Measurements from ENCODE around the gene PRKCSH. TPM values are rescaled to one million over a fixed set of nuclear protein-coding genes. Genes with fewer than 3 reads are reported as not detected.

PRKCSH gene
- total and polyA plus RNA-seq, 2 donors (not counting 1 experiment from before 2014, with no cell fraction given), result 259 to 402 TPM

DNA sequence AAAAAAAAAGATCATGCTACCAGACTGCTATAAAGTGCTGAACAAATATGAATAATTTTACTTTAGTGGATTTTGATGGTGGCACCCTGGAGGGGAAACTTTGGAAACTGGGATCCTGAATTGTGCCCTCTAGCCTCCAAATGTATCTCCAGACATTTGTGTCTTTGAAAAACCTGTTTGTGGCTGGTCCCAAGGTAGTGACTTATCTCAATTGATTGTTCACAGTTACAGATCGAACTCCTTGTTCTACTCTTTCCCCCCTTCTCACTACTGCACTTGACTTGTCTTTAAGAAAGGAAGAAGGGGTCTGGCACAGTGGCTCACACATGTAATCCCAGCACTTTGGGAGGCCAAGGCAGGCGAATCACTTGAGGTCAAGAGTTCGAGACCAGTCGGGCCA, 26.8 kb upstream of the PRKCSH start:
- ATAC-seq (ENCODE audit: low read depth) (no peak), DNase-seq (no peak)
- Mint-ChIP-seq H3K27me3 (peaks cover 13% of the 10 kb centered on the region), H3K9me3 (ENCODE audit: insufficient read depth) (no peaks in the 10 kb centered on the region), H3K4me1 (peaks cover 3% of the 10 kb centered on the region), H3K4me3 (no peak overlapping the region), H3K27ac (no peak overlapping the region)
- peaks cover 0 to 26% (median 5%) of the 10 kb centered on the region in 4 experiments for H3K27me3 ChIP-seq (replicated peaks in 1 of 4; ENCODE audit: control extremely low read depth in 1 of 4, control insufficient read depth in 3 of 4, insufficient read depth in 4 of 4, low read length in 3 of 4)
- peaks cover 5 to 7% of the 10 kb centered on the region in 2 donors for H3K4me1 ChIP-seq (ENCODE audit: control insufficient read depth in 2 of 2, insufficient read depth in 2 of 2, low read length in 2 of 2)
- no peaks in the 10 kb centered on the region for H3K36me3 ChIP-seq (replicated peaks in 1 of 2; ENCODE audit: control extremely low read depth in 1 of 2, control insufficient read depth in 1 of 2, extremely low read depth in 1 of 2, insufficient read depth in 2 of 2, low read length in 1 of 2)
- H3K9ac ChIP-seq (ENCODE audit: low read length), result no peak overlapping the region
- H4K20me1 ChIP-seq (ENCODE audit: control insufficient read depth, insufficient read depth, low read length, poor library complexity, severe bottlenecking), result no peaks in the 10 kb centered on the region
- no peak overlapping the region for H2AFZ ChIP-seq (ENCODE audit: insufficient read depth, low read depth, low read length, poor library complexity, severe bottlenecking)
- CTCF ChIA-PET, result no interaction called here
- H3K27ac ChIP-seq (ENCODE audit: low read length in 2 of 2), result no peak overlapping the region
- H3K9me3 ChIP-seq (ENCODE audit: control extremely low read depth in 1 of 3, control insufficient read depth in 2 of 3, insufficient read depth in 1 of 3, low read length in 2 of 3), result no peaks in the 10 kb centered on the region
- no peak for TF ChIP-seq EZH2 (IDR thresholded peaks at IDR 0.05; ENCODE audit: borderline replicate concordance, insufficient read depth, low read depth, low read length, poor library complexity, severe bottlenecking)
- TF ChIP-seq, protein P1, sequence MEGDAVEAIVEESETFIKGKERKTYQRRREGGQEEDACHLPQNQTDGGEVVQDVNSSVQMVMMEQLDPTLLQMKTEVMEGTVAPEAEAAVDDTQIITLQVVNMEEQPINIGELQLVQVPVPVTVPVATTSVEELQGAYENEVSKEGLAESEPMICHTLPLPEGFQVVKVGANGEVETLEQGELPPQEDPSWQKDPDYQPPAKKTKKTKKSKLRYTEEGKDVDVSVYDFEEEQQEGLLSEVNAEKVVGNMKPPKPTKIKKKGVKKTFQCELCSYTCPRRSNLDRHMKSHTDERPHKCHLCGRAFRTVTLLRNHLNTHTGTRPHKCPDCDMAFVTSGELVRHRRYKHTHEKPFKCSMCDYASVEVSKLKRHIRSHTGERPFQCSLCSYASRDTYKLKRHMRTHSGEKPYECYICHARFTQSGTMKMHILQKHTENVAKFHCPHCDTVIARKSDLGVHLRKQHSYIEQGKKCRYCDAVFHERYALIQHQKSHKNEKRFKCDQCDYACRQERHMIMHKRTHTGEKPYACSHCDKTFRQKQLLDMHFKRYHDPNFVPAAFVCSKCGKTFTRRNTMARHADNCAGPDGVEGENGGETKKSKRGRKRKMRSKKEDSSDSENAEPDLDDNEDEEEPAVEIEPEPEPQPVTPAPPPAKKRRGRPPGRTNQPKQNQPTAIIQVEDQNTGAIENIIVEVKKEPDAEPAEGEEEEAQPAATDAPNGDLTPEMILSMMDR (IDR thresholded peaks at IDR 0.05), result no peak
- no peak overlapping the region for H3K4me2 ChIP-seq (replicated peaks; ENCODE audit: low read depth, low read length, poor library complexity, severe bottlenecking)
- 91% methylated on average over 3 of the region's 4 CpGs for WGBS (ENCODE audit: insufficient coverage)
- POLR2A ChIA-PET, result no interaction called here
- H3K4me3 ChIP-seq (ENCODE audit: control extremely low read depth in 1 of 5, extremely low read depth in 1 of 5, insufficient read depth in 1 of 5, low read depth in 2 of 5, low read length in 4 of 5), result no peak overlapping the region
- intact Hi-C loops (cut with micrococcal nuclease), result no loop called here
- no peaks in the 10 kb centered on the region for H3K79me2 ChIP-seq (ENCODE audit: control insufficient read depth, insufficient read depth, low read length)

GRCh38 chr19:11410682-11411081, 24.8 kb upstream of the PRKCSH start:
- Histone ChIP-seq H3K36me3 (replicated peaks in 1 of 2; ENCODE audit: control extremely low read depth in 1 of 2, control insufficient read depth in 1 of 2, extremely low read depth in 1 of 2, insufficient read depth in 2 of 2, low read length in 1 of 2) (no peaks in the 10 kb centered on the region), H3K4me3 (ENCODE audit: control extremely low read depth in 1 of 5, extremely low read depth in 1 of 5, insufficient read depth in 1 of 5, low read depth in 2 of 5, low read length in 4 of 5) (no peak overlapping the region), H3K79me2 (ENCODE audit: control insufficient read depth, insufficient read depth, low read length) (no peaks in the 10 kb centered on the region), H3K9me3 (ENCODE audit: control extremely low read depth in 1 of 3, control insufficient read depth in 2 of 3, insufficient read depth in 1 of 3, low read length in 2 of 3) (no peaks in the 10 kb centered on the region), H3K9ac (ENCODE audit: low read length) (no peak overlapping the region), H3K4me1 (ENCODE audit: control insufficient read depth in 2 of 2, insufficient read depth in 2 of 2, low read length in 2 of 2) (peaks cover 5 to 7% of the 10 kb centered on the region in 2 donors), H3K27me3 (replicated peaks in 1 of 4; ENCODE audit: control extremely low read depth in 1 of 4, control insufficient read depth in 3 of 4, insufficient read depth in 4 of 4, low read length in 3 of 4) (peaks cover 0 to 26% (median 5%) of the 10 kb centered on the region in 4 experiments), H3K27ac (ENCODE audit: low read length in 2 of 2) (no peak overlapping the region), H4K20me1 (ENCODE audit: control insufficient read depth, insufficient read depth, low read length, poor library complexity, severe bottlenecking) (no peaks in the 10 kb centered on the region), H2AFZ (ENCODE audit: insufficient read depth, low read depth, low read length, poor library complexity, severe bottlenecking) (no peak overlapping the region), H3K4me2 (replicated peaks; ENCODE audit: low read depth, low read length, poor library complexity, severe bottlenecking) (no peak overlapping the region)
- DNase-seq (no peak), ATAC-seq (ENCODE audit: low read depth) (no peak)
- intact Hi-C loops (cut with micrococcal nuclease), result no loop called here
- ChIA-PET POLR2A (no interaction called here), CTCF (no interaction called here)
- H3K27me3 Mint-ChIP-seq, result peaks cover 13% of the 10 kb centered on the region
- H3K4me3 Mint-ChIP-seq, result no peak overlapping the region
- H3K27ac Mint-ChIP-seq, result no peak overlapping the region
- WGBS (ENCODE audit: insufficient coverage), result 88% methylated on average over 6 of the region's 8 CpGs
- TF ChIP-seq, protein P1 (IDR thresholded peaks at IDR 0.05), result no peak
- no peak for TF ChIP-seq EZH2 (IDR thresholded peaks at IDR 0.05; ENCODE audit: borderline replicate concordance, insufficient read depth, low read depth, low read length, poor library complexity, severe bottlenecking)
- peaks cover 3% of the 10 kb centered on the region for H3K4me1 Mint-ChIP-seq
- H3K9me3 Mint-ChIP-seq (ENCODE audit: insufficient read depth), result no peaks in the 10 kb centered on the region
